Measurements from ENCODE around the gene MYH11.

MYH11 gene

DNA sequence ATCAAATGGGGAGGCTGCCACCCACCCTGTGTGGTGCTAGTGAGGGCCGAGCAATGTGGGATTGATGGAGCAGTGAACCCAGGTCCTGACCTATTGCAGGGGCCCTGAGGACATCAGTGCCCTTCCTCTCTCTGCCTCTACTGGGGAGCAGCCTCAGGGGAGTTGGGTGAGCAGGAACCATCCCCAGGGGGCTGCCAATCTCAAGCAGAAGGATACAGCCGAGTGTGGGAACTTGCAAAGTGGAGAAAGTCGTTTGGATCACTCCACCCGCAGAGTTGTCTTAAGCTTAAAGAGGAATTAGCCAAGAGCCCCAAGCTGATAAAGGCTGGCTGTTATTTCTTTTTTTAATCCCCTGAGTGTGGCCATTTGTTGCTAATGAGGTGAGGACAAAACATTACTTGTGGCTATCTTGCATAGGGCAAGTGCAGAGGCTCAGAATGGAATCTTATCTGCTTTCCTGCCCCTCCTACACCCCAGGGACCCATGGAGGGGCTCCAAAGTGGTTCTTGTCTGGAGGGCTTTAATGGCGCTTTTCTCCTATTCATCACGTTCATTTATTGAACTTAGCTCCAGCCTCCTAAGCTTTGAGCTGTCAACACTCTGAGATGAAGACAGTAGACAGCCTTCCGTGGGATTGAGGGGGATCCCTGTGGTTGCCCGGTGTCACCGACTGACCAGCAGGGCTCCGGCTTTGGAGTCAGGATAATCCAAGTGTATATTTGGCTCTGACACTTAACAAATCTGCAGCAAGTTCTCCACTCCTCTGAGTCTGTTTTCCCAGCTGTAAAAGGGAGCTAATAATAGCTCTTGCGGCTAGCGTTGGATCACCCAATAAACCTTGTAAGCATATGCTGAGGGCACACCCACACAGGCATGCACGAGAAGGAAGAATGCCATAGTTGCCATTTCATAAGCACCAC is 45.1 kb downstream of the MYH11 start:
- no peak for TF ChIP-seq EP300 (IDR thresholded peaks at IDR 0.05; ENCODE audit: borderline replicate concordance)
- no peak for TF ChIP-seq TEAD4 (IDR thresholded peaks at IDR 0.05)
- no peak for TF ChIP-seq FOXM1 (IDR thresholded peaks at IDR 0.05; ENCODE audit: borderline replicate concordance, low read depth)
- no peak for TF ChIP-seq EGR1 (IDR thresholded peaks at IDR 0.05)

DNA sequence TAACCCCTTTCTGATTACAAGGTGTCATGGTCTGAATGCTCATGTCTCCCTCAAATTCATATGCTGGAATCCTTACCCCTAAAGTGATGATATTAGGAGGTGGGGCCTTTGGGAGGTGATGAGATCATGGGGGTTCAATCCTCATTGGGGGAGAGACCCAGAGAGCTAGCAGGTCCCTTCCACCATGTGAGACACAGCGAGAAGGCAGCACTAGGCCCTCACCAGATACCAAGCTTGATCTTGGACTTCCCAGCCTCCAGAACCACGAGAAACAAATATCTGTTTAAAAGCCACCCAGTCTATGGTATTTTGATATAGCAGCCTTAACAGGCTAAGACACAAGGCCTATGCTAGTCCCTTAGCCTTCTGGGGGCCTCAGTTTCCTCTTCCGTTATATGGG is 45.9 kb downstream of the MYH11 start:
- TF ChIP-seq EGR1 (IDR thresholded peaks at IDR 0.05) (no peak), MAX (IDR thresholded peaks at IDR 0.05) (no peak), EP300 (IDR thresholded peaks at IDR 0.05; ENCODE audit: borderline replicate concordance) (no peak), TCF12 (IDR thresholded peaks at IDR 0.05; ENCODE audit: low read depth) (no peak), RAD21 (IDR thresholded peaks at IDR 0.05; ENCODE audit: low read depth) (no peak), FOXM1 (IDR thresholded peaks at IDR 0.05; ENCODE audit: borderline replicate concordance, low read depth) (no peak), TEAD4 (IDR thresholded peaks at IDR 0.05) (no peak)
- TF ChIP-seq, protein P1, sequence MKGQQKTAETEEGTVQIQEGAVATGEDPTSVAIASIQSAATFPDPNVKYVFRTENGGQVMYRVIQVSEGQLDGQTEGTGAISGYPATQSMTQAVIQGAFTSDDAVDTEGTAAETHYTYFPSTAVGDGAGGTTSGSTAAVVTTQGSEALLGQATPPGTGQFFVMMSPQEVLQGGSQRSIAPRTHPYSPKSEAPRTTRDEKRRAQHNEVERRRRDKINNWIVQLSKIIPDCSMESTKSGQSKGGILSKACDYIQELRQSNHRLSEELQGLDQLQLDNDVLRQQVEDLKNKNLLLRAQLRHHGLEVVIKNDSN (IDR thresholded peaks at IDR 0.05): no peak

GRCh38 chr16:15810411-15810810 is 46.4 kb downstream of the MYH11 start:
- TF ChIP-seq TEAD4 (IDR thresholded peaks at IDR 0.05): no peak

- TF ChIP-seq NFIC (IDR thresholded peaks at IDR 0.05): no peak
- no peak for TF ChIP-seq ZBTB7A (IDR thresholded peaks at IDR 0.05; ENCODE audit: low read depth)
- TF ChIP-seq REST (IDR thresholded peaks at IDR 0.05; ENCODE audit: low read depth): no peak
- TF ChIP-seq EP300 (IDR thresholded peaks at IDR 0.05; ENCODE audit: borderline replicate concordance): no peak
- TF ChIP-seq CREB1 (IDR thresholded peaks at IDR 0.05; ENCODE audit: low read depth): no peak
- no peak for TF ChIP-seq EGR1 (IDR thresholded peaks at IDR 0.05)
- no peak for TF ChIP-seq RAD21 (IDR thresholded peaks at IDR 0.05; ENCODE audit: low read depth)
- TF ChIP-seq MAX (IDR thresholded peaks at IDR 0.05): no peak
- TF ChIP-seq TEAD4 (IDR thresholded peaks at IDR 0.05): no peak
- TF ChIP-seq YY1 (IDR thresholded peaks at IDR 0.05; ENCODE audit: low read depth): no peak
- no peak for TF ChIP-seq TAF1 (IDR thresholded peaks at IDR 0.05; ENCODE audit: low read depth)
- TF ChIP-seq, protein P1 (IDR thresholded peaks at IDR 0.05): no peak
- TF ChIP-seq CEBPB (IDR thresholded peaks at IDR 0.05): no peak
- no peak for TF ChIP-seq TCF12 (IDR thresholded peaks at IDR 0.05; ENCODE audit: low read depth)
- no peak for TF ChIP-seq FOXM1 (IDR thresholded peaks at IDR 0.05; ENCODE audit: borderline replicate concordance, low read depth)
Measured at GRCh38 chr16:15808071-15808470, 48.8 kb downstream of the MYH11 start.

GRCh38 chr16:15807603-15808009 is 49.2 kb downstream of the MYH11 start:
- TF ChIP-seq EGR1 (IDR thresholded peaks at IDR 0.05) (no peak), TAF1 (IDR thresholded peaks at IDR 0.05; ENCODE audit: low read depth) (no peak), REST (IDR thresholded peaks at IDR 0.05; ENCODE audit: low read depth) (no peak), RAD21 (IDR thresholded peaks at IDR 0.05; ENCODE audit: low read depth) (no peak), TEAD4 (IDR thresholded peaks at IDR 0.05) (no peak), EP300 (IDR thresholded peaks at IDR 0.05; ENCODE audit: borderline replicate concordance) (no peak), MAX (IDR thresholded peaks at IDR 0.05) (no peak), YY1 (IDR thresholded peaks at IDR 0.05; ENCODE audit: low read depth) (no peak), FOXM1 (IDR thresholded peaks at IDR 0.05; ENCODE audit: borderline replicate concordance, low read depth) (no peak), ZBTB7A (IDR thresholded peaks at IDR 0.05; ENCODE audit: low read depth) (no peak), NFIC (IDR thresholded peaks at IDR 0.05) (no peak), CREB1 (IDR thresholded peaks at IDR 0.05; ENCODE audit: low read depth) (no peak), TCF12 (IDR thresholded peaks at IDR 0.05; ENCODE audit: low read depth) (no peak), CEBPB (IDR thresholded peaks at IDR 0.05) (no peak)
- TF ChIP-seq, protein P1 (IDR thresholded peaks at IDR 0.05): no peak

Measured in Ishikawa (cell line).